ENCODE measurements around the gene AP1S2.
"Not testable (repeated sequence)": the region's sequence is repeated elsewhere in the genome, so short reads cannot be mapped to it uniquely, and the experiment has no call there.

AP1S2 gene

GRCh38 chrX:15856636-15857035, 2.0 kb upstream of the AP1S2 start:
- DNase-seq (ENCODE audit: low read depth, low spot score): no peak
- no peak overlapping the region for H3K4me3 ChIP-seq (ENCODE audit: low read length)

- DNase-seq (ENCODE audit: low read depth, low spot score): no peak
- H3K4me3 ChIP-seq (ENCODE audit: low read length): no peak overlapping the region
These were observed 1.6 kb upstream of the AP1S2 start for GRCh38 chrX:15856222-15856587.

GRCh38 chrX:15855568-15856221, 1.1 kb upstream of the AP1S2 start:
- peak overlapping the region; percentile 63 for H3K4me3 ChIP-seq (ENCODE audit: low read length)
- no peak for DNase-seq (ENCODE audit: low read depth, low spot score)

- DNase-seq (ENCODE audit: low read depth, low spot score): no peak
- H3K4me3 ChIP-seq (ENCODE audit: low read length): peak overlapping the region; percentile 58
These were observed 445 bp downstream of the AP1S2 start for GRCh38 chrX:15854080-15854655.

- DNase-seq (ENCODE audit: low read depth, low spot score): no peak
- H3K4me3 ChIP-seq (ENCODE audit: low read length): peak overlapping the region; percentile 58
These were observed 980 bp downstream of the AP1S2 start for GRCh38 chrX:15853586-15854079.

- no peak for DNase-seq (ENCODE audit: low read depth, low spot score)
- no peak overlapping the region for H3K4me3 ChIP-seq (ENCODE audit: low read length)
These were observed 5.1 kb downstream of the AP1S2 start for GRCh38 chrX:15849555-15849954.

GRCh38 chrX:15848576-15848975, 6.0 kb downstream of the AP1S2 start:
- DNase-seq (ENCODE audit: low read depth, low spot score): no peak
- H3K4me3 ChIP-seq (ENCODE audit: low read length): no peak overlapping the region

- no peak for DNase-seq (ENCODE audit: low read depth, low spot score)
- H3K4me3 ChIP-seq (ENCODE audit: low read length): no peak overlapping the region
These were observed 10.7 kb downstream of the AP1S2 start for GRCh38 chrX:15843960-15844359.

GRCh38 chrX:15841853-15842516, 12.6 kb downstream of the AP1S2 start:
- no peak overlapping the region for H3K4me3 ChIP-seq (ENCODE audit: low read length)
- DNase-seq (ENCODE audit: low read depth, low spot score): no peak

GRCh38 chrX:15838017-15838416, 16.6 kb downstream of the AP1S2 start:
- peak; percentile 14 for DNase-seq (ENCODE audit: low read depth, low spot score)
- H3K4me3 ChIP-seq (ENCODE audit: low read length): no peak overlapping the region

- H3K4me3 ChIP-seq (ENCODE audit: low read length): no peak overlapping the region
- no peak for DNase-seq (ENCODE audit: low read depth, low spot score)
These were observed 19.6 kb downstream of the AP1S2 start for GRCh38 chrX:15834827-15835595.

- no peak for DNase-seq (ENCODE audit: low read depth, low spot score)
- H3K4me3 ChIP-seq (ENCODE audit: low read length): no peak overlapping the region
These were observed 20.6 kb downstream of the AP1S2 start for GRCh38 chrX:15834053-15834452.

GRCh38 chrX:15831347-15831746, 23.3 kb downstream of the AP1S2 start:
- not testable (repeated sequence) for H3K4me3 ChIP-seq (ENCODE audit: low read length); DNase-seq (ENCODE audit: low read depth, low spot score)

GRCh38 chrX:15829217-15829616, 25.4 kb downstream of the AP1S2 start:
- no peak for DNase-seq (ENCODE audit: low read depth, low spot score)
- no peak overlapping the region for H3K4me3 ChIP-seq (ENCODE audit: low read length)

- DNase-seq (ENCODE audit: low read depth, low spot score): no peak
- H3K4me3 ChIP-seq (ENCODE audit: low read length): no peak overlapping the region
These were observed 28.7 kb downstream of the AP1S2 start for GRCh38 chrX:15825936-15826335.

GRCh38 chrX:15822922-15823321, 31.7 kb downstream of the AP1S2 start:
- DNase-seq (ENCODE audit: low read depth, low spot score): no peak

GRCh38 chrX:15820106-15821073, 34.2 kb downstream of the AP1S2 start:
- no peak for DNase-seq (ENCODE audit: low read depth, low spot score)
- no peak overlapping the region for H3K4me3 ChIP-seq (ENCODE audit: low read length)

More at GRCh38 chrX:15822922-15823321, 31.7 kb downstream of the AP1S2 start:
- no peak overlapping the region for H3K4me3 ChIP-seq (ENCODE audit: low read length)

- DNase-seq (ENCODE audit: low read depth, low spot score): peak; percentile 81
These were observed 37.7 kb downstream of the AP1S2 start for GRCh38 chrX:15816886-15817285.

GRCh38 chrX:15816438-15816809, 38.2 kb downstream of the AP1S2 start:
- no peak for DNase-seq (ENCODE audit: low read depth, low spot score)
- H3K4me3 ChIP-seq (ENCODE audit: low read length): no peak overlapping the region

More at GRCh38 chrX:15816886-15817285, 37.7 kb downstream of the AP1S2 start:
- no peak overlapping the region for H3K4me3 ChIP-seq (ENCODE audit: low read length)

Data from Jurkat, Clone E6-1 (cell line).